22Rv1 (cell line): ENCODE results near the gene APAF1.
A peak's percentile ranks its signal among the peaks of the same experiment; 100 is the strongest.
"Not testable (repeated sequence)": the region's sequence is repeated elsewhere in the genome, so short reads cannot be mapped to it uniquely, and the experiment has no call there.

Source experiments
- H3K27ac ChIP-seq: fragments of 450-650 bp; 2 replicates; pipeline ENCODE4 v1.5.1; 2017
- ZFX ChIP-seq: fragments of 450-650 bp; IDR thresholded peaks from 2 replicates; pipeline ENCODE4 v1.6.1; 2017; ENCODE audit warnings: antibody characterized with exemption, borderline replicate concordance
- TF ChIP-seq, protein P1 (sequence below): fragments of 450-650 bp; IDR thresholded peaks from 2 replicates; pipeline ENCODE4 v1.5.1; 2017; ENCODE audit warnings: mild to moderate bottlenecking

APAF1 gene, protein sequence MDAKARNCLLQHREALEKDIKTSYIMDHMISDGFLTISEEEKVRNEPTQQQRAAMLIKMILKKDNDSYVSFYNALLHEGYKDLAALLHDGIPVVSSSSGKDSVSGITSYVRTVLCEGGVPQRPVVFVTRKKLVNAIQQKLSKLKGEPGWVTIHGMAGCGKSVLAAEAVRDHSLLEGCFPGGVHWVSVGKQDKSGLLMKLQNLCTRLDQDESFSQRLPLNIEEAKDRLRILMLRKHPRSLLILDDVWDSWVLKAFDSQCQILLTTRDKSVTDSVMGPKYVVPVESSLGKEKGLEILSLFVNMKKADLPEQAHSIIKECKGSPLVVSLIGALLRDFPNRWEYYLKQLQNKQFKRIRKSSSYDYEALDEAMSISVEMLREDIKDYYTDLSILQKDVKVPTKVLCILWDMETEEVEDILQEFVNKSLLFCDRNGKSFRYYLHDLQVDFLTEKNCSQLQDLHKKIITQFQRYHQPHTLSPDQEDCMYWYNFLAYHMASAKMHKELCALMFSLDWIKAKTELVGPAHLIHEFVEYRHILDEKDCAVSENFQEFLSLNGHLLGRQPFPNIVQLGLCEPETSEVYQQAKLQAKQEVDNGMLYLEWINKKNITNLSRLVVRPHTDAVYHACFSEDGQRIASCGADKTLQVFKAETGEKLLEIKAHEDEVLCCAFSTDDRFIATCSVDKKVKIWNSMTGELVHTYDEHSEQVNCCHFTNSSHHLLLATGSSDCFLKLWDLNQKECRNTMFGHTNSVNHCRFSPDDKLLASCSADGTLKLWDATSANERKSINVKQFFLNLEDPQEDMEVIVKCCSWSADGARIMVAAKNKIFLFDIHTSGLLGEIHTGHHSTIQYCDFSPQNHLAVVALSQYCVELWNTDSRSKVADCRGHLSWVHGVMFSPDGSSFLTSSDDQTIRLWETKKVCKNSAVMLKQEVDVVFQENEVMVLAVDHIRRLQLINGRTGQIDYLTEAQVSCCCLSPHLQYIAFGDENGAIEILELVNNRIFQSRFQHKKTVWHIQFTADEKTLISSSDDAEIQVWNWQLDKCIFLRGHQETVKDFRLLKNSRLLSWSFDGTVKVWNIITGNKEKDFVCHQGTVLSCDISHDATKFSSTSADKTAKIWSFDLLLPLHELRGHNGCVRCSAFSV (N-terminal part only)

DNA sequence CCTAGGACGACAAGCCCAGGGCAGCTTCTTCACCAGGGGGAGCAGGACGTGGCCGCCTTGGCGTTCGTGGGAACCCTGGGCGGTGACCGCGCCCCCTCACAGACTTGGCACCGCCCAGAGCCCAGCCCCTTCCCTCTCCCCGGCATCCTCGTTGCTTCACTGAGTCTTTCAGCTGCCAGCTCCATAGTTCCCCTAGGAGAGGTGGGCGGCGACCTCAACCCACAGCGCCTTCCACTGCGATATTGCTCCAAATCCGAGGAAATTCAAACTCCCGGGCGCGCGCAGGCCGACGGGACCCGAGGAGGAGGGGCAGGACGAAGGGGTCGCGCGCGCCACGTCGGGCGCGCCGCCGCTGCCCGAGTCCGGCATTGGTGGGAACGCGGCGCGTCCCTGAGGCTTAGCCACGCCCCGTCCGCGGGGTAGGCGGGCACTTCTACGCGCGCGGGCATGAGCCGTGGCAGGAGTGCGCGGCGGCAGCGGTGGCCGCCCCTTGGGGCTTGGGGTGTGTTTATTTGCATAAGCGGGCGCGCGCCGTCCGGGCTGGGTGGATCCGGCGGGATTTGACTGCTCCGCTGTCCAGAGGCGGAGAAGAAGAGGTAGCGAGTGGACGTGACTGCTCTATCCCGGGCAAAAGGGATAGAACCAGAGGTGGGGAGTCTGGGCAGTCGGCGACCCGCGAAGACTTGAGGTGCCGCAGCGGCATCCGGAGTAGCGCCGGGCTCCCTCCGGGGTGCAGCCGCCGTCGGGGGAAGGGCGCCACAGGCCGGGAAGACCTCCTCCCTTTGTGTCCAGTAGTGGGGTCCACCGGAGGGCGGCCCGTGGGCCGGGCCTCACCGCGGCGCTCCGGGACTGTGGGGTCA is at the start of gene APAF1, which contains the start of gene IKBIP:
Gene APAF1 (plus strand): TSS at position 579 of the 860 bp plus-strand sequence. CDS start 3,070 bp downstream, outside the sequence.
Gene IKBIP (minus strand): TSS at position 77 of the 860 bp plus-strand sequence. CDS start 87 bp downstream, outside the sequence.
- peak within 1 kb of the TSS; percentile 55 for H3K27ac ChIP-seq
- TF ChIP-seq, protein P1, sequence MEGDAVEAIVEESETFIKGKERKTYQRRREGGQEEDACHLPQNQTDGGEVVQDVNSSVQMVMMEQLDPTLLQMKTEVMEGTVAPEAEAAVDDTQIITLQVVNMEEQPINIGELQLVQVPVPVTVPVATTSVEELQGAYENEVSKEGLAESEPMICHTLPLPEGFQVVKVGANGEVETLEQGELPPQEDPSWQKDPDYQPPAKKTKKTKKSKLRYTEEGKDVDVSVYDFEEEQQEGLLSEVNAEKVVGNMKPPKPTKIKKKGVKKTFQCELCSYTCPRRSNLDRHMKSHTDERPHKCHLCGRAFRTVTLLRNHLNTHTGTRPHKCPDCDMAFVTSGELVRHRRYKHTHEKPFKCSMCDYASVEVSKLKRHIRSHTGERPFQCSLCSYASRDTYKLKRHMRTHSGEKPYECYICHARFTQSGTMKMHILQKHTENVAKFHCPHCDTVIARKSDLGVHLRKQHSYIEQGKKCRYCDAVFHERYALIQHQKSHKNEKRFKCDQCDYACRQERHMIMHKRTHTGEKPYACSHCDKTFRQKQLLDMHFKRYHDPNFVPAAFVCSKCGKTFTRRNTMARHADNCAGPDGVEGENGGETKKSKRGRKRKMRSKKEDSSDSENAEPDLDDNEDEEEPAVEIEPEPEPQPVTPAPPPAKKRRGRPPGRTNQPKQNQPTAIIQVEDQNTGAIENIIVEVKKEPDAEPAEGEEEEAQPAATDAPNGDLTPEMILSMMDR: no peak; the same call in 1 of the 2 replicates
- TF ChIP-seq ZFX: no peak

DNA sequence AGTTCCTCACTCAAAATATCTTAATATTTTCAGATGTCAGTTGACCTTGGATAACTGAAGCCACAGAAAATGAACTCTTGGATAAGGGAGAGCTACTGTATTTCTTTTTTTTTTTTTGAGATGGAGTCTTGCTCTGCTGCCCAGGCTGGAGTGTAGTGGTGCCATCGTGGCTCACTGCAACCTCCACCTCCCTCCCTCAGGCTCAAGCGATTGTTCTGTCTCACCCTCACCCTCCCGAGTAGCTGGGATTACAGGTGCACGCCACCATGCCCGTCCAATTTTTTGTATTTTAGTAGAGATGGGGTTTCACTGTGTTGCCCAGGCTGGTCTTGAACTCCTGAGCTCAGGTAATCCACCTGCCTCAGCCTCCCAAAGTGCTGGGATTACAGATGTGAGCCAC is 47.8 kb upstream of the APAF1 start:
- H3K27ac ChIP-seq: not testable (repeated sequence)

DNA sequence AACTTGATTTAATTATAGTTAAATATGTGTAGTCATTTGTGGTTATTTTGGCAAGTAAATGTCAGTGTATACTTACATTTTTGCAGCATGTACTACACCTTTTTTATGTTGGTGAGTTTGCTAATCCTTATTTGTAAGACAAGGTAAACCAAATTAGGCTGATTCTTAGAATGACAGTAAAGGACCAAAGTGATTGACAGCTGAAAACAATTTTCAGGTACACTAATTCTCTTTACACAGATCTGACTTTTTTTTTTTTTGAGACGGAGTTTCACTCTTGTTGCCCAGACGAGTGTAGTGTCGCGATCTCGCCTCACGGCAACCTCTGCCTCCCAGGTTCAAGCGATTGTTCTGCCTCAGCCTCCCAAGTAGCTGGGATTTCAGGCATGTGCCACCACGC is 43.2 kb upstream of the APAF1 start:
- no peak overlapping the region for H3K27ac ChIP-seq
- no peak for TF ChIP-seq ZFX
- TF ChIP-seq, protein P1: no peak

DNA sequence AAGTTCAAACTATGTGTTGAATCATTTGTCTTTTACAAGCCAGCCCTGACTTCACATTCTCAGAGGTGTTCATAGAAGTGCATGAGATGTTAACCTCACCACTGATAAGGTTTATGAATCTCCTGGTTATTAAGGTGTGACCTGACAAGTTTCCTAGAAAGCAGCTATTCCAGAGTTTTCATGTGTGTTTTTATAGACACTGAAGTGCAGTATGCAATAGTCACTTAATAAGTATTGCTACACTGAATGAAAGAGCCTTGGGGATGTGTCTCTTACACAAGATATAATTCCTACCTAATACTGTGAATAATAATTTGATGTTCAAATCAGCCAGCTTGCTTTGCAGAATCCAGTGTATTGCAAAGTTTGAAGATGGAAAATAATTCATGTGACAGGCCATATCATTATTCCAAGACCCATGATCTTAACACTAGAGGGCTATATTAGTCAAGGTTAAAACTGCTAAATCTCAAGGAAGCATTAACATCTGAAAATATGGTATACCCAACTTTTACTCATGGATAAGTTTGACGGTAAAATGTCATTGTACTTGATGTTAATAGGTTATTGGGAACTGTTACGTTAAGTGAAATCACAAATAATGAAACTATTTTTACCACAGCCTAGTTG is 38.6 kb upstream of the APAF1 start:
- TF ChIP-seq, protein P1: no peak; the same call in 1 of the 2 replicates
- no peak for TF ChIP-seq ZFX

DNA sequence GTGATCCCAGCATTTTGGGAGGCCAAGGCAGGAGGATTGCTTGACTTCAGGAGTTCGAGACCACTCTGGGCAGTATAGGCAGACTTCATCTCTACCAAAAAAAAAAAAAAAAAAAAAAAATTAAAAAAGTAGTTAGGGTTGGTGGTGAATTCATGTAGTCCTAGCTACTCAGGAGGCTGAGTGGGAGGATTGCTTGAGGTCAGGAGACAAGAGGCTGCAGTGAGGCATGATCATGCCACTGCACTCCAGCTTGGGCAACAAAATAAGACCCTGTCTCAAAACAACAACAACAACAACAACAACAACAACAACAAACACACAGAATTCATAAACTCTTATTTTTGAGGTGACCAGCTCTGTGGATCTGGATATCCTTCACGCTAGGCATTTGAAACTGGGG is 34.5 kb upstream of the APAF1 start:
- H3K27ac ChIP-seq: no peak overlapping the region
- TF ChIP-seq, protein P1: no peak
- TF ChIP-seq ZFX: no peak

More for the DNA sequence above, 38.6 kb upstream of the APAF1 start:
- H3K27ac ChIP-seq: no peak overlapping the region

DNA sequence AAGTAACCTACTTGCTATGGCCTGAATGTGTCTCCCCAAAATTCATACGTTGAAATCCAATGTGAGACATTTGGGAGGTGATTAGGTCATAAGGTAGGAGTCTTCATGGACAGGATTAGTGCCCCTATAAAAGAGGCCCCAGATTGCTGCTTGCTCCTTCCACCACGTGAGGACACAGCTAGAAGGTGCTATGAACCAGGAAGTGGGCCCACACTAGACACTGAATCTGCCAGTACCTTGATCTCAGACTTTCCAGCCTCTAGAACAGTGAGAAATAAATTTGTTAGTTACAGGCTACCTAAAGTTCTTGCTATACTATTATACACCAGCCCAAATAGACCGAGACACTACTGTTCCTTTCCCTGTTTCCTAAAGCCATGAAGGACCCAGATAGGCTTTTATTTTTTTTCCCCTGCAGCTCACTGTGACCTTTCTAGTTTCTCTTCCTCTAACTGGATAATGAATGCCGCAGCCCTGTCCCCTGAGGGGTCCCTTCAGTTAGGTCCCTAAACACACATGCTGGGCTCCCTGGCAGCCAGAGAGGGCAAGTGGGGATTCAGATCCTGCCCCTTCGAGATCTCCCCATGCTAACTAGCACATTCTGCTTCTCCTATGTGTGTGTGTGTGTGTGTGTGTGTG is 32.3 kb upstream of the APAF1 start:
- TF ChIP-seq, protein P1: no peak
- no peak for TF ChIP-seq ZFX
- H3K27ac ChIP-seq: no peak overlapping the region
